Fibroblast of the aortic adventitia (primary cell): ENCODE data around the gene RARRES1. TPM values are rescaled to one million over a fixed set of nuclear protein-coding genes. Genes with fewer than 3 reads are reported as not detected.

Experiments
- DNase-seq: peaks from one replicate; pipeline ENCODE4 v3.0.0-alpha.2; 2010; ENCODE audit warnings: low read depth
- H3K4me3 ChIP-seq: 2 replicates; pipeline ENCODE4 v1.5.1; 2011; ENCODE audit warnings: low read depth, mild to moderate bottlenecking, control low read depth, low read length, moderate library complexity
- total RNA-seq: library from RNA; depleted of rRNA; stranded (reverse); fragments of >200 nt; gene quantifications from 2 replicates; pipeline ENCODE4 v1.2.3, GENCODE V29; 2012; ENCODE audit warnings: low replicate concordance
- TF ChIP-seq, protein P1 (sequence below): IDR thresholded peaks from 2 replicates; pipeline ENCODE4 v1.5.1; 2011; ENCODE audit warnings: mild to moderate bottlenecking, low read length, control low read depth, inconsistent platforms; ENCODE audit not compliant: insufficient read depth

RARRES1 gene
- total RNA-seq, 1 donor: 47.8 TPM

DNA sequence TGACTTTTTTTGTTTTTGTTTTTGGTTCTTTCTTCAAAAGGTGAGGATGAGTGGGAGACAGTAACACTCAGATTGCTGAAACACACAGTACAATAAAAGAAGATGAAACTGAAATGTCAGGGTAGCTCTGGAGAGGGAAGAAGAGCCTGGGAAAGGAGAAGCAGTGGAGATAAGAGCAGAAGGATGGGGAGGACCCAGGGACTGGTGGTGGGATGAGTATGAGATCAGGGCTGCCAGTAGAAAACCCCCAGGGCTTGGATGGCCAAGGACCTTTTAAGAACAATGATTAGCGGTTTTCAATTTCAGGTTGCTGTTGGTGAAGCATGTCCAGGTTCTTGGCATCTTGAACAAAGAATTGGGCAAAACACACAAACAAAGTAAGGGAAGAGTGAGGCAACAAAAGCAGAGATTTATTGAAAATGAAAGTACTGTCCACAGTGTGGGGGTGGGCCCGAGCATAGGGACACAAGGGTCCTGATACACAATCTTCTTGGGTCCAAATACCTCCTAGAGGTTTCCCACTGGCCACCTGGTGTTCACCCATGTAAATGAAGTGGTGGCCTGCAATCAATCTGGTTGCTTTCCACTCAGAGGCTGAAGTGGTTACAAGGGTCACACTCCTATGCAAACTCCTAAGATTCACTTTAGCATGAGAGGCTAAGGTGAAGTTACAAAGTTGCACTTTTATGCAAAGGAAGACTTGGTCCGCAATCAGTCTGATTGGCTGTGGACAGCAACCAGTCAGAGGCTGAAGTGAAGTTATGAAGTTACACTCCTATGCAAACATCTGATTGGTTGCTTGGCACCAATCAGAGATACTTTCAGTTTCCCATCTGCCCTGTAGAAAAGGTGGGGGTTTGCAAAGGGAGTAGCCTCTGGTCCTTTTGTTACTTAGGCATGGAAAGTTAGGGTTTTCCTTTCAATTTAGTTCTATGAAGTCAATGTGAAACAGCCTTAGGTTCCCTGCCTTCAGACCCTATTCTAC lies 43.5 kb upstream of the RARRES1 start:
- DNase-seq: no peak
- TF ChIP-seq, protein P1, sequence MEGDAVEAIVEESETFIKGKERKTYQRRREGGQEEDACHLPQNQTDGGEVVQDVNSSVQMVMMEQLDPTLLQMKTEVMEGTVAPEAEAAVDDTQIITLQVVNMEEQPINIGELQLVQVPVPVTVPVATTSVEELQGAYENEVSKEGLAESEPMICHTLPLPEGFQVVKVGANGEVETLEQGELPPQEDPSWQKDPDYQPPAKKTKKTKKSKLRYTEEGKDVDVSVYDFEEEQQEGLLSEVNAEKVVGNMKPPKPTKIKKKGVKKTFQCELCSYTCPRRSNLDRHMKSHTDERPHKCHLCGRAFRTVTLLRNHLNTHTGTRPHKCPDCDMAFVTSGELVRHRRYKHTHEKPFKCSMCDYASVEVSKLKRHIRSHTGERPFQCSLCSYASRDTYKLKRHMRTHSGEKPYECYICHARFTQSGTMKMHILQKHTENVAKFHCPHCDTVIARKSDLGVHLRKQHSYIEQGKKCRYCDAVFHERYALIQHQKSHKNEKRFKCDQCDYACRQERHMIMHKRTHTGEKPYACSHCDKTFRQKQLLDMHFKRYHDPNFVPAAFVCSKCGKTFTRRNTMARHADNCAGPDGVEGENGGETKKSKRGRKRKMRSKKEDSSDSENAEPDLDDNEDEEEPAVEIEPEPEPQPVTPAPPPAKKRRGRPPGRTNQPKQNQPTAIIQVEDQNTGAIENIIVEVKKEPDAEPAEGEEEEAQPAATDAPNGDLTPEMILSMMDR: no peak
- no peak overlapping the region for H3K4me3 ChIP-seq

DNA sequence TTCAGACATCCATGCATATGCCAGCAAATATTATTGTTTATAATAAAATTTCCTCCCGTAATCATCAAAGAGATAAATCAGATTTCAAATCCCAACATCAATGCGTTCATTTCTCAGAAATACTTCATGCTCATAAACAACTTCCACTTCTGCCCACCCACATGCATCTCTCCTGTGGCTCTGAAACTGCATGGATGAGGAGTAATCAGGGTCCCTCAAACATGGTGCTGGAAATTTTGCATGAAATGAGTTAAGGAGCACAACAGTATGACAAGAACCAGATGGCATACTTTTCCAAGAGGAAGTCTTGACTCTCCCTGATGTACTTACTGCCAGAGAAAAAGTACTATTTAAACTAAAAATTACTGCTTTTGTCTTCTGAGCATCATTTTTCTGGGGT lies 42.7 kb upstream of the RARRES1 start:
- DNase-seq: peak; percentile 67
- TF ChIP-seq, protein P1: no peak
- H3K4me3 ChIP-seq: no peak overlapping the region

DNA sequence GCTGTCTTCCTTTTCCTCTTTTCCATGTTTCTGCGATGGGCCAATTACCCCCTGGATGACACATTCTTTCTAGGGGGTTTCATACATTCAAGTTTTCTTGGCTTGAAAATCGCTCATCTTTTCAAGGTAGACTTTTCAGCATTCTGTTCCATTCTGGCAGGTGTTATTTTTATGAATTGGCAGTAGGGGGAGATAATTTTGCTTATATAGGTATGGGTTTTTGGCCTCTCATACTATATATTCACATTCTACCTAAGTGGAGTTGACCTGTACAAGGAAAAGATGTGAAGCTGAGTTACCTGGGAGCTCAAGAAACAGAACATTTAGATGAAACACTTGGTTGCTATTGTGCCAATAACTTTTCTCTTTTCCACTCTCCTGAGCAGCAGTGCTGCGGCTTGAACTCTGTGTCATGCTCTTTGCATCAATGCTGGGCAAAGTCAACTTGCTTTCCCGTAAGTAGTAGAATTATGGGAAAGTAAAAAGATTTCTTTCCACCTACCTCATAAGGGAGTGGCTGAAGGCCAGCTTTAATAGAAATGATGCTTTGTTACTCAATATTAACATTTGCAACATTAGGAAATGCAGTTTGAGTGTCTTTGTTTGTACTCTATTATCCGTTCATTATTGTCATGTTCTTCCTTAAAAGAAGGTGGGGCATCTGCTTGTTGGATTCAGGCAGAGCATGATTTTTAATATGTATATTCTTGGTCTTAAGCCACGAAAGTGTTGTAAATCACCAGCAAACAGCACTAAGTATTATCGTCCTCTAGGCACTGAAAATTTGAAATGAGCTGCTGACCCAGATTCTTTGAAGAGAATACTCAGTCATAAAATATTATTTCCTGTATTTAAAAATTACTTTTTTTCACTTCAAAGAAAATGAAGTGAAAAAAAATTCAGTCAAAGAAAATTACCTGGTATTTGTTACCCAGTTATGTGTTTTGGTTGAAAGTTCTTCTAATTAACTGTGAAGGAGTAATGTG lies 41.9 kb upstream of the RARRES1 start:
- DNase-seq: peak; percentile 96
- H3K4me3 ChIP-seq: no peak overlapping the region
- TF ChIP-seq, protein P1: no peak

DNA sequence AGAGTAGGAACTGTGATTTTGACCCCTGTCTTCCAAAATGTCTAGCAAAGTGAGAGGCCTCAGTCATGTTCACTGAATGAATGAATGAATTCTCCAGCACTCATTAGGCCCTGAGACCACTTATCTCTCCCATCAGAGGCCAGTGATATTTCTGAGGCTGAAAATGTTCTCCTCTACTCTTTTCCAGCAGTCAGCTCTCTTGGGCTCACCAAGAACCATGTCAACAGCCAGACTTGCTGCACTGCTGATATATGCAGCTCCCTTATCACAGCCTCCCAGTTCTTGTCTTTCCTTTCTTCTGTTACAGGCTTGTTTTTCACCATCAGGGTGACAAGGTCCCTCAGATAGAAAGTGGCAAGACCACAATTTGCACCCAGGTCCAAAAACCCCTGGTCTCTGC lies 40.9 kb upstream of the RARRES1 start:
- TF ChIP-seq, protein P1: no peak
- H3K4me3 ChIP-seq: no peak overlapping the region
- no peak for DNase-seq

DNA sequence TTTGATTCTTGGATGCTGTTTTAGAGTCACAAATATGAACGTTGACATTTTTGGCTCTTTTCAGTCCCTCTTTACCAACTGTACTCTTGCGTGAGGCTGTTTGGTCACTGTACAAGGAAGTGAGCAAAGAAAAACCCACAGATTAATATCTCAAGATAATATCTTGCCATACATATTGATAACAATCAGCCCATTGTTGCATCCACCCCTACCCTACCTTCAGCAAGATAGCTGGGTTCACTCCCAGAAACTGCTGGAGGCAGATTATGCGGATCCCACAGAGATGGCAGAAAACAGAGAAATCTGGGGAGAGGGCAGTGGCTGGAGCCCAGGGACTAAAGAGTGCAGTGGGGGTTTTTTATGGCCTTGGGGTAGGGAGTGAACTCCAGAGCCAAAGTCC lies 39.7 kb upstream of the RARRES1 start:
- H3K4me3 ChIP-seq: no peak overlapping the region
- DNase-seq: no peak
- TF ChIP-seq, protein P1: no peak

DNA sequence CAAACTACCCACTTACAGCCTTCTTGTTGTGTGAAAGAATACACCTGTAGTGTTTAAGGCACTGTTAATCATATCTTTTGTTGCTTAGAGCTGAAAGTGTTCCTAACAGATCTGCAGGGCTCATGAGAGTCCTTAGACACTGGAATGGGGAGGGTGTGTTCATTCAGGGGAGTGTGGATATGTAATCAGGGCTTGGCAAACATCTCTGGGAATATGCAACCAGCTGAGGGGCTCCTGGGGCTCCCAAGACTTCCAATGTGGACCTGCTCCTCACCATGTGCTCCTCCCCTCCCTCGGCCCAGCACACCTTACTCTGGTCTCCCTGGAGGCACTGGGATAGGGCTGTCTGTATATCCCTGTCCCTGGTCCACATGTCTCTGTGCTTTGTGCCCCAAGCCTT lies 39.3 kb upstream of the RARRES1 start:
- DNase-seq: no peak
- no peak overlapping the region for H3K4me3 ChIP-seq
- TF ChIP-seq, protein P1: no peak
